Neural progenitor cell (in vitro differentiated cells): ENCODE data around the gene IQCC.

ENCODE experiments used
- CTCF ChIP-seq: fragments of 200-600 bp; sonication (generic); IDR thresholded peaks from 2 replicates; pipeline ENCODE4 v1.5.1; 2017; ENCODE audit warnings: antibody characterized with exemption, mild to moderate bottlenecking
- EZH2 ChIP-seq: fragments of 200-600 bp; sonication (generic); IDR thresholded peaks from 2 replicates; pipeline ENCODE4 v1.6.1; 2017; ENCODE audit warnings: antibody characterized with exemption, mild to moderate bottlenecking, moderate library complexity
- EZH2phosphoT487 ChIP-seq: fragments of 200-600 bp; sonication (generic); IDR thresholded peaks from 2 replicates; pipeline ENCODE4 v1.6.1; 2017; ENCODE audit warnings: antibody characterized with exemption

GRCh38 chr1:32256473-32257226 lies 51.2 kb downstream of the IQCC start:
- no peak for TF ChIP-seq CTCF
- TF ChIP-seq EZH2 = no peak
- TF ChIP-seq EZH2phosphoT487 = no peak
